Stimulated activated effector memory CD8-positive, alpha-beta T cell treated with anti-CD3 and anti-CD28 coated beads, Interleukin-12 subunit alpha, Interleukin-12 subunit beta, amount 100 ng/mL, for 72 hours (primary cell): ENCODE measurements around the gene TPSAB1.

ENCODE experiments used
- ATAC-seq: fragments of 150-1000 bp; cut with Tn5 transposase; 2 replicates; pipeline ENCODE4 v1.10.0; 2021
- DNase-seq, 2 donors: peaks; one replicate each; pipeline ENCODE4 v3.0.0; 2021 to 2022; ENCODE audit warnings: low spot score in 2 of 2
- H3K27ac Mint-ChIP-seq: one replicate; pipeline ENCODE4 v1.8.0; 2022; ENCODE audit warnings: mild to moderate bottlenecking, mixed read lengths
- H3K36me3 Mint-ChIP-seq: one replicate; pipeline ENCODE4 v1.8.0; 2022; ENCODE audit warnings: mild to moderate bottlenecking, mixed read lengths
- H3K4me1 Mint-ChIP-seq: one replicate; pipeline ENCODE4 v1.8.0; 2022; ENCODE audit warnings: mixed read lengths
- H3K4me3 Mint-ChIP-seq: one replicate; pipeline ENCODE4 v1.8.0; 2022; ENCODE audit warnings: mild to moderate bottlenecking, mixed read lengths
- H3K9me3 Mint-ChIP-seq: one replicate; pipeline ENCODE4 v1.8.0; 2022; ENCODE audit warnings: mixed read lengths

TPSAB1 gene

GRCh38 chr16:1277151-1277598 lies 36.7 kb downstream of the TPSAB1 start:
- Mint-ChIP-seq H3K4me1 (no peaks in the 10 kb centered on the region), H3K36me3 (no peaks in the 10 kb centered on the region), H3K4me3 (no peak overlapping the region), H3K27ac (no peak overlapping the region), H3K9me3 (no peaks in the 10 kb centered on the region)
- DNase-seq (no peak), ATAC-seq (no peak)

- Mint-ChIP-seq H3K27ac (no peak overlapping the region), H3K4me3 (no peak overlapping the region), H3K36me3 (no peaks in the 10 kb centered on the region), H3K4me1 (no peaks in the 10 kb centered on the region), H3K9me3 (no peaks in the 10 kb centered on the region)
- ATAC-seq (no peak), DNase-seq (no peak)
Observed at GRCh38 chr16:1277617-1278282, 37.2 kb downstream of the TPSAB1 start.

GRCh38 chr16:1278477-1278876 lies 38.0 kb downstream of the TPSAB1 start:
- no peak for ATAC-seq

GRCh38 chr16:1279081-1279944 lies 38.8 kb downstream of the TPSAB1 start:
- no peaks in the 10 kb centered on the region for H3K36me3 Mint-ChIP-seq
- no peak for ATAC-seq
- no peak overlapping the region for H3K4me3 Mint-ChIP-seq
- no peak overlapping the region for H3K27ac Mint-ChIP-seq
- H3K9me3 Mint-ChIP-seq, result no peaks in the 10 kb centered on the region
- DNase-seq, result no peak
- peaks cover 4% of the 10 kb centered on the region for H3K4me1 Mint-ChIP-seq

More at GRCh38 chr16:1278477-1278876, 38.0 kb downstream of the TPSAB1 start:
- no peak overlapping the region for H3K27ac Mint-ChIP-seq
- no peak overlapping the region for H3K4me3 Mint-ChIP-seq
- H3K36me3 Mint-ChIP-seq, result no peaks in the 10 kb centered on the region
- no peaks in the 10 kb centered on the region for H3K9me3 Mint-ChIP-seq
- peaks cover 3% of the 10 kb centered on the region for H3K4me1 Mint-ChIP-seq
- DNase-seq, result no peak

- Mint-ChIP-seq H3K27ac (no peak overlapping the region), H3K9me3 (no peaks in the 10 kb centered on the region), H3K36me3 (no peaks in the 10 kb centered on the region), H3K4me3 (no peak overlapping the region), H3K4me1 (peaks cover 4% of the 10 kb centered on the region)
- ATAC-seq (no peak), DNase-seq (no peak)
Observed at GRCh38 chr16:1279945-1280589, 39.6 kb downstream of the TPSAB1 start.

GRCh38 chr16:1280783-1281182 lies 40.3 kb downstream of the TPSAB1 start:
- Mint-ChIP-seq H3K27ac (no peak overlapping the region), H3K4me3 (no peak overlapping the region), H3K9me3 (no peaks in the 10 kb centered on the region), H3K36me3 (no peaks in the 10 kb centered on the region), H3K4me1 (peaks cover 4% of the 10 kb centered on the region)
- DNase-seq, result no peak
- ATAC-seq, result no peak

GRCh38 chr16:1281517-1281916 lies 41.0 kb downstream of the TPSAB1 start:
- H3K27ac Mint-ChIP-seq, result no peak overlapping the region
- peaks cover 4% of the 10 kb centered on the region for H3K4me1 Mint-ChIP-seq
- DNase-seq (no peak), ATAC-seq (no peak)
- no peak overlapping the region for H3K4me3 Mint-ChIP-seq
- no peaks in the 10 kb centered on the region for H3K36me3 Mint-ChIP-seq
- no peaks in the 10 kb centered on the region for H3K9me3 Mint-ChIP-seq

- no peaks in the 10 kb centered on the region for H3K36me3 Mint-ChIP-seq
- H3K9me3 Mint-ChIP-seq, result no peaks in the 10 kb centered on the region
- peaks cover 4% of the 10 kb centered on the region for H3K4me1 Mint-ChIP-seq
- no peak overlapping the region for H3K4me3 Mint-ChIP-seq
- DNase-seq (no peak), ATAC-seq (no peak)
- no peak overlapping the region for H3K27ac Mint-ChIP-seq
Observed at GRCh38 chr16:1282324-1282973, 41.9 kb downstream of the TPSAB1 start.

GRCh38 chr16:1283296-1283695 lies 42.8 kb downstream of the TPSAB1 start:
- no peak for ATAC-seq
- Mint-ChIP-seq H3K4me3 (no peak overlapping the region), H3K36me3 (no peaks in the 10 kb centered on the region), H3K9me3 (no peaks in the 10 kb centered on the region), H3K4me1 (peaks cover 4% of the 10 kb centered on the region), H3K27ac (no peak overlapping the region)
- DNase-seq, result no peak

GRCh38 chr16:1283996-1284616 lies 43.6 kb downstream of the TPSAB1 start:
- Mint-ChIP-seq H3K4me1 (peaks cover 4% of the 10 kb centered on the region), H3K27ac (no peak overlapping the region), H3K4me3 (no peak overlapping the region), H3K9me3 (no peaks in the 10 kb centered on the region), H3K36me3 (no peaks in the 10 kb centered on the region)
- ATAC-seq, result no peak
- no peak for DNase-seq

- H3K36me3 Mint-ChIP-seq, result no peaks in the 10 kb centered on the region
- H3K9me3 Mint-ChIP-seq, result no peaks in the 10 kb centered on the region
- H3K4me3 Mint-ChIP-seq, result no peak overlapping the region
- DNase-seq, result no peak
- H3K27ac Mint-ChIP-seq, result no peak overlapping the region
- H3K4me1 Mint-ChIP-seq, result peaks cover 4% of the 10 kb centered on the region
- ATAC-seq, result no peak
Observed at GRCh38 chr16:1285669-1286512, 45.4 kb downstream of the TPSAB1 start.

GRCh38 chr16:1286513-1287094 lies 46.1 kb downstream of the TPSAB1 start:
- Mint-ChIP-seq H3K36me3 (no peaks in the 10 kb centered on the region), H3K4me3 (no peak overlapping the region)
- no peak for DNase-seq

GRCh38 chr16:1287982-1288670 lies 47.6 kb downstream of the TPSAB1 start:
- no peak for DNase-seq
- H3K4me3 Mint-ChIP-seq, result no peak overlapping the region
- no peaks in the 10 kb centered on the region for H3K9me3 Mint-ChIP-seq
- H3K36me3 Mint-ChIP-seq, result no peaks in the 10 kb centered on the region
- H3K27ac Mint-ChIP-seq, result no peak overlapping the region
- no peak for ATAC-seq
- H3K4me1 Mint-ChIP-seq, result peaks cover 4% of the 10 kb centered on the region

More at GRCh38 chr16:1286513-1287094, 46.1 kb downstream of the TPSAB1 start:
- Mint-ChIP-seq H3K4me1 (peaks cover 4% of the 10 kb centered on the region), H3K27ac (no peak overlapping the region), H3K9me3 (no peaks in the 10 kb centered on the region)
- no peak for ATAC-seq
